Left renal cortex interstitium (tissue), 4 donors: ENCODE results near the gene RHOB. TPM values are rescaled to one million over a fixed set of nuclear protein-coding genes. Genes with fewer than 3 reads are reported as not detected.
"Not testable (repeated sequence)": the region's sequence is repeated elsewhere in the genome, so short reads cannot be mapped to it uniquely, and the experiment has no call there.

ENCODE experiments used
- DNase-seq, 4 donors: peaks; one replicate each; pipeline ENCODE4 v3.0.0-alpha.2; 2013; ENCODE audit warnings: low read depth in 4 of 4, low spot score in 2 of 4, missing footprints in 1 of 4
- polyA plus RNA-seq, 4 donors: library from polyadenylated mRNA; unstranded; fragments of 120-200 nt; gene quantifications; one replicate each; pipeline ENCODE4 v1.2.1, GENCODE V29; 2013; ENCODE audit not compliant: insufficient read length in 4 of 4

Gene RHOB
- polyA plus RNA-seq, 4 donors: 66.8 to 101 (median 88.3) TPM

DNA sequence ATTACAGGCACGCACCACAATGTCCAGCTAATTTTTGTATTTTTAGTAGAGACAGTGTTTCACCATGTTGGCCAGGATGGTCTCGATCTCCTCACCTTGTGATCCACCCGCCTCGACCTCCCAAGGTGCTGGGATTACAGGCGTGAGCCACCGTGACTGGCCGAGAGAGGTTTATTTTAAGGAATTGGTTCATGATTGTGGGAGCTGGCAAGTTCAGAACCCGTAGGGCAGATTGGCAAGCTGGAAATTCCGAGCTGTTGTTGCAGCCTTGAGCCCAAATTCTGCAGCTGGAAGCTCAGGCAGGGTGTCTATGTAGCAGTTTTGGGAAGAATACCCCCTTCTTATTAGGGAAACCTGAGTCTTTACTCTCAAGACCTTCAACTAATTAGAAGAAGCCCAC is 11.4 kb upstream of the RHOB start:
- DNase-seq: not testable (repeated sequence)

DNA sequence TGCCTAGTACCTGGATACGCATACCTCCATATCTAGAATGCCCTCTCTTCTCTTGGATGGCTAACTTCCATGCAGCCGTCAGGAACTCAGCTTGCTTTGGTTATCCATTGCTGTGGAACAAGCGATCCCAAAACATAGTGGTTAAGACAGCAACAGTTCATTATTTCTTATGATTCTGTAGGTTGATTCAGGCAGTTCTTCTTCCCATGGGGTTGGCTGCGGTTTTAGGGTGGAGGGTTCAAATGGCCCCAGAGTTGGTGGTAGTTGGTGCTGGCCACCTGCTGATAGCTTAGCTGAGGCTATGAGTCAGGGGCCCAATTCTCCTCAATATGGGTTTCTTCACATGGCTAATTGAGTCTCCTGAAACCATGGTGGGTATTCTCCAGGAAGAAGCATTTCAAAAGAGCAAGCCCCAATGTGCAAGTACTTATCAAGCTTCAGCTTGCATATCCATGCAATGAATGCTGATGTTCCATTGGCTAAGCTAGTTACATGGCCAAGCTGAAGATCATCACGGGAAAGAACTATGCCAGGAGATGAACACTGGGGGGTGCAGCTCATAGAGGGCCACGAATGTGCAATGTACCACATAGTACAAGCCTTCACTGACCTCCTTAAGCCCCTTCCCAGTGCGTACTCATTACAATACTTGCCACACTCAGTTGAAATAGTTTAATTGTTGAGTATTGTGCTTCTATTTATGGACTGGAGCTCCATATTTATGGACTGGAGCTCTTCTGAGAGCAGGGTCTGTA is 10.0 kb upstream of the RHOB start:
- DNase-seq: no peak

DNA sequence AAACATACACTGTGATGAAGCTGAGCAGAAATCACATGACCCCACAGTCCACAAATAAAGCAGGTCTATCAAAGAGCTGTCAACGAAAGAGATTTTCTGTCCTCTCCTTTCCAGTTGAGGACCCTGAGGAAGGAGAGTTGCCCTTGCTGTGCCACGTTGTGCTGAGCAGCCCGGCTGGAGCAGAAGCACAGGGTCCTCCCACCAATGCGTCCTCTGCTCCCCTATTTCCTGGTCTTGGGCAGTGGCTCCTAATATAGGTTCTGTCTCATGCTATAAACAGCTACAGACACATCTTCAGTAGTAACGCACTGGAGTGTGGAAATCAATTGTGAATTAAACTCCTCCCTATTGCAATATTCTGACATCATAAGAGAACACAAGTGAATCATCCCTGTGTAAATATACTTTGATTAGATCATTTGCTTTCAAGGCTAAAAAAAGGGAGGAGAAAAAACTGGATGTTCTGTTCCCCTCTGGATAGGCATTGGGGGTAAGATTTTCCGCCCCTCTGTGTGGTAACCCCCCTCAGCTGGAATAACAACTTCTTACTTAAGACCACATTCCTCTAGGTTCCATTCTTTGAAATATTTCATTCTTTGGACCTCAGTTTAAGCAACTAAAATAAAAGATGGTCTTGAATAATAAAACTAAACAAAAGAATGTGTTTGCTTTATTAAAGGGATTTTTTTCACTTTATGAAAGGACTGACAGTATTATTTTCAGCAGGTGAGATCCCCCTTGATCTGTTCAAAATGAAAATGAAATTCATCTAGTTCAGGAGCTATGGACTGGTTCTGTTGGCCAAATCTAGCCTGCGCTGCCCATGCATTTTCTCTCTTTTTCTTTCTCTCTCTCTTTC is 8.3 kb upstream of the RHOB start:
- no peak for DNase-seq

DNA sequence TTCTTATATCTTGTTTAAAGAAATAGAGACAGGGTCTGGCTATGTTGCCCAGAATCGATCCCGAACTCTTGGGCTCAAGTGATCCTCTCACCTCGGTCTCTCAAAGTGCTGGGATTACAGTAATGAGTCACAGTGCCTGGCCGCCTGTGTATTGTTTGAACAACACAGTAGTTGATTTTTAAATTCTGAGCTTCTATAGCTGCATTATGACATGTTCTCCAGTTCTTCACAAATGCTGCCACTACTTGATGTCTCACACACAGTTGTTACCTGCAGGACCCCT is 7.7 kb upstream of the RHOB start:
- no peak for DNase-seq

DNA sequence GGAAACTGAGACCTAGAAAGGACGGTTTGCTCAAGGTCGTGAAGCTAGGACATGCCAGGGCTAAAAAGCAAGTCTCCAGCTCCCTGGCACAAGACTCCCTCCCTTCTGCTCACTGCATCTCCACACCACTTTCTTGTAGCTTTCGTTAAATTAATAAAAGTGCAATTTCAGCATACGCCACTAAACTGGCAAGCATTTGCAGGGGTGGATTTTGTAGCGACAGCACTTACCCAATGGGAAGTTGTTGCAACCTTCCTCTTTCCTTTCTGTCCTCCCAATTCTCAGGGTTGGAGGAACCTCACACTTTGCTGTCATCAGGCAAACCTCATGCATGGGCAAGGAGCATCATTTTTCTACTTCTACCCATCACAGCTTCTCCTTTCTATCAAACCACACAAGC is 7.4 kb upstream of the RHOB start:
- DNase-seq: no peak

DNA sequence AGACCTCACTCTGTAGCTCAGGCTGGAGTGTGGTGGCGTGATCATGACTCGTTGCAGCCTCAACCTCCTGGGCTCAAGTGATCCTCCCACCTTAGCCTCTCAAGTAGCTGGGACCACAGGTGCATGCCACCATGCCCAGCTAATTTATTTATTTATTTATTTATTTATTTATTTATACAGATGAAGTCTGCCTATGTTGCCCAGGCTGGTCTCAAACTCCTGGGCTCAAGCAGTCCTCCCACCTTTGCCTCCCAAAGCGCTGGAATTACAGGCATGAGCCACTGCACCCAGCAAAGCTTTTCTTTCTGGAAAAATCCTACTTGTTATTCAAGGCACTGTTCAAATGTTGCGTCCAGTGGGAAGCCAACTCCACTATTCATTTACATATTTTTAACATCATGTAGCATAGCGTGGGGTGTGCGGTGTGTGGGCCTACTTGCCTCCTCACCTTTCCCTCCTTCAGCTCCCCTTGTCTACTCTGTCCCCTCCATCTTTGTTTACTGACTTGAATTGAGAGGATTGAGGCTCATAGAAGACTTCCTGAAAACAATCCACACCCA is 6.8 kb upstream of the RHOB start:
- no peak for DNase-seq

DNA sequence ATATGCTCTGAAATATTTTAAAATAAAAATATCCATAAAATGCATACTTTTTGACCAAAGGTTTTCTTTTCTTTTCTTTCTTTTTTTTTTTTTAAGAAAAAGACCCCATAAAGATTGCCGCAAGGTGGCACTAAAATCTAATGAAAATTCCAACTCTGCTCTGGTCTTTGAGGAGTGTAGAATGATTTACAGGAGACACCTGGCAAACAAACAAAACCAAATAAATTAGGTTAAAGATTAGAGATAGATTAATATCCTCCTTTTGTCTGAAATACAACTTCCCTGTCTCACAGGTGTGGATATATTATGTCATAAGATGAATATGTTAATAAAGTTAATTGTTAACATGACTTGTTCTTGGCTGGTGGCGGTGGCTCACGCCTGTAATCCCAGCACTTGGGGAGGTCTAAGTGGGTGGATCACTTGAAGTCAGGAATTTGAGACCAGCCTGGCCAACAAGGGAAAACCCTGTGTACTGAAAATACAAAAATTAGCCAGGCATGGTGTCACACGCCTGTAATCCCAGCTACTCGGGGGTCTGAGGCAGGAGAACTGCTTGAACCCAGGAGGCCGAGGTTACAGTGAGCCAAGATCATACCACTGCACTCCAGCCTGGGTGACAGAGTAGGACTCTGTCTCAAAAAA is 3.5 kb upstream of the RHOB start:
- DNase-seq: no peak

DNA sequence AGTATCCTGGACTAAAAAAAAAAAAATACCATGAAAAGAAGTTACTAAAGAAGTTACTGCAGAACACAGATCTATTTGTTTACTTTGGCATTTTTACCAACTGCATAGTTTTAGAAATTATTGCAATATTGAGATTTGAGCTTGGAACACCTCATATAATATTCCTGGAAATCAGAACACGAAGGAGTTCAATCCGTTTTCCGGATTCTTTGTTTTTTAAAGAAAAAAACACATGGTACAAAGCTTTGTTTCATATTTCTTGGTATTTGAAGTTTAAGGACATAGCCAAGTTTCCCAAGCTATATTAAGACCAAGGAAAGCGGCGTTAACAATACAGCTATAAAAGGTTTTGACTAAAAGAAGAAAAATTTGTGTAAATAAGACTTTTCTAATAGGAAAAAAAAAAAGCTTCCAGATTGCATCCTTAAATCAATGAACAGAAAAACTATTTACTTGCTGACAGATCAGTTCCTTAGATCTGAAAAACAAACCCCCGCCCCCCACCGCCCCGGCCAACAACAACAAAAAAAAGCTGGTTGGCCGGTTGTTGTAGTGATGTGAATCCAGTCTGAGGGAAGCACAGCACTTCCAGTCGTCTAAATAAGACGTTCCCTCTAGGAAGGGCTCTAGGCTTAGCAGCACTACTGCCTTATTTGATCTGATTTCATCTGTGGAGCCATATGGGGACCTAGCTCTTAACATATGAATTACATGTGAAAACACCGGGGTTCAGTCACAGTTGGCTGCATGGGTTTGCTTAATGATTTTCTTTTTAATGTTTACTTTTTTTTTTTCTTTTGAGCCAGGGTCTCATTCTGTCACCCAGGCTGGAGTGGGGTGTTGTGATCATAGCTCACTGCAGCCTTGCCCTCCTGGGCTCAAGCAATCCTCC is 2.5 kb upstream of the RHOB start:
- no peak for DNase-seq

DNA sequence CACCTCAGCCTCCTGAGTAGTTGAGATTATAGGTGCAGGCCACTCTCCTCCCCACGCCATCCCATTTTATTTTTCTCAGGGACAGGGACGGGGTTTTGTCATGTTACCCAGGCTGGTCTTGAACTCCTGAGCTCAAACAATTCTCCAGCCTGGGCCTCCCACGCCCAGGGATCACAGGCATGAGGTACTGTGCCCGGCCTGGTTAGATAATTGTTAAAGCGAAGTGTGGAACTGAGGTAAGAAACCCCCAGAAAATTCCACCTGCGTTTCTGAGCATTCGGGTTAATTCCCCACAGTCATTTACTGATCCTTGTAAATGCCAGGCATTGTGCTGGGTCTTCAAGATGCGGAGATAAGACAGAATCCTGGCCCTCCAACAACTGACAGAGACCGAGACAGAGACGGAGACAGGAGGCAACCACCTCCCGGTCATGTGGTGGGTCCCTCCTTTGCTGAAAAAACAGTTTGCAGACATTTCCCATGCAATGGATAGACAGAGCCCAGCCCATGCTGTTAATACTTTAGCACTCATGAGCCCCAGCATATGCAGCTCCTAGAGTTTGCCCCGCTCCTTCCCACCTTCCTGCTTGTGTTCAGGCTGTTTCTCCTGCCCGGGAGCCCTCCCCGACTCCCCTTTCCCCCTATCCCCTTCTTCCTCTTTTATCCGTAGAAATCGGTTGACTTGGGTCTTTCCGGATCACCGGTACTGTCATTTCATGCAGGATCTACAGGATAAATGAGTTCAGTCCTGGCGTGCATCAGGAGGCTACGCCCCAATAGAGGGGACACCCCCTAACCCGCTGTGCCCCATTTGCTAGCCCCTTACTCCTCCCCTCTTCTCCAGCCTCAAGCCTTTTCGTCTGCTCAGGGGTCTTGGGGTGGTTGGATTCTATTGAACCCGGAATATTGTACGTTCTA is 1.6 kb upstream of the RHOB start:
- no peak for DNase-seq

DNA sequence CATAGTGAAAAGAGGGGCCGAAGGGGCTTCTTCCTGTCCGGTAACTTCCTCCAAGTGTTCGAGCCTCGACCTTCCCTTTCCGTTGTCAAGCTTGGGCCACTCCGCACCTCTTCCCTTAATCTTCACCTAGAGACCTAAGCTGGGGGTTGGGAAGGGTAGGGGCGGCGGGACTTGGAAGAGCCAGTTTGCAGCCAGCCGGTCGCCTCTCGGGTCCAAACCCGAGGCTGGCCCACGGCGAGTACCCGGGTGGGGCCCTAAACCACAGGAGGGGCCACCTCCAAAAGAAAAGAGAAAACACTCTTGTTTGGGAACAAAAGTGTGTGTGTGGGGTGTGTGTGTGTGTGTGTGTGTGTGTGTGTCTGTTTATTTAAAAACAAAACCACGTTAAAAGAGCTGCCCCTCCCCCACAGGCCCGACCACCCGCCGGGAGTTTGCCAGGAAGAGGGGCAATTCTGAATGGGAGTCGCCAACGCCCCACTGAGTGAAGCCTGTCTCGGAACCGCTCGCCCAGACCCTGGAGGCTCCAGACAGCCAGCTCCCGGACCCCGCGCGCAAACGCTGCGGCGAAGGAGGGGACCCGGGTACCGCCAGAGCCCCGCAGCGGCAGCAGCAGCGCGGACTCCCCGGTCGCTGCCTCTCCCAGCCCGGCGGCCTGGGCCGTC is 488 bp upstream of the RHOB start:
- no peak for DNase-seq

DNA sequence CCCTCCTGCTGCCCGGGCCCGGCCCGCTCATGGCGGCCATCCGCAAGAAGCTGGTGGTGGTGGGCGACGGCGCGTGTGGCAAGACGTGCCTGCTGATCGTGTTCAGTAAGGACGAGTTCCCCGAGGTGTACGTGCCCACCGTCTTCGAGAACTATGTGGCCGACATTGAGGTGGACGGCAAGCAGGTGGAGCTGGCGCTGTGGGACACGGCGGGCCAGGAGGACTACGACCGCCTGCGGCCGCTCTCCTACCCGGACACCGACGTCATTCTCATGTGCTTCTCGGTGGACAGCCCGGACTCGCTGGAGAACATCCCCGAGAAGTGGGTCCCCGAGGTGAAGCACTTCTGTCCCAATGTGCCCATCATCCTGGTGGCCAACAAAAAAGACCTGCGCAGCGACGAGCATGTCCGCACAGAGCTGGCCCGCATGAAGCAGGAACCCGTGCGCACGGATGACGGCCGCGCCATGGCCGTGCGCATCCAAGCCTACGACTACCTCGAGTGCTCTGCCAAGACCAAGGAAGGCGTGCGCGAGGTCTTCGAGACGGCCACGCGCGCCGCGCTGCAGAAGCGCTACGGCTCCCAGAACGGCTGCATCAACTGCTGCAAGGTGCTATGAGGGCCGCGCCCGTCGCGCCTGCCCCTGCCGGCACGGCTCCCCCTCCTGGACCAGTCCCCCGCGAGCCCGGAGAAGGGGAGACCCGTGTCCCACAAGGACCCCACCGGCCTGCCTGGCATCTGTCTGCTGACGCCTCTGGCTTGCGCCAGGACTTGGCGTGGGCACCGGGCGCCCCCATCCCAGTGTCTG is 767 bp downstream of the RHOB start:
- DNase-seq: no peak

DNA sequence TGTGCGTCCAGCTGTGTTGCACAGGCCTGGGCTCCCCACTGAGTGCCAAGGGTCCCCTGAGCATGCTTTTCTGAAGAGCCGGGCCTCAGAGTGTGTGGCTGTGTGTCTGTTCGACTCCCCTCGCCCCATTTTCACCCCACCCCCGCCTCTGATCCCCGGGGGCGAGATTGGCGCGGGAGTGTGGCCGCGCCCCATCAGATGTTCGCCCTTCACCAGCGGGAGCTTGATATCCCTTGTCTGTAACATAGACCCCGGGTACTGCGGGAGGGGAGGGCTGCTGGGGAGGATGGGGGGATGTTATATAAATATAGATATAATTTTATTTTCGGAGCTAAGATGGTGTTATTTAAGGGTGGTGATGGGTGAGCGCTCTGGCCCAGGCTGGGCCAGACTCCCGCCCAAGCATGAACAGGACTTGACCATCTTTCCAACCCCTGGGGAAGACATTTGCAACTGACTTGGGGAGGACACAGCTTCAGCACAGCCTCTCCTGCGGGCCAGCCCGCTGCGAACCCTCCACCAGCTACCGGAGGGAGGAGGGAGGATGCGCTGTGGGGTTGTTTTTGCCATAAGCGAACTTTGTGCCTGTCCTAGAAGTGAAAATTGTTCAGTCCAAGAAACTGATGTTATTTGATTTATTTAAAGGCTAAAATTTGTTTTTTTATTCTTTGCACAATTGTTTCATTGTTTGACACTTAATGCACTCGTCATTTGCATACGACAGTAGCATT is 1.5 kb downstream of the RHOB start:
- no peak for DNase-seq

DNA sequence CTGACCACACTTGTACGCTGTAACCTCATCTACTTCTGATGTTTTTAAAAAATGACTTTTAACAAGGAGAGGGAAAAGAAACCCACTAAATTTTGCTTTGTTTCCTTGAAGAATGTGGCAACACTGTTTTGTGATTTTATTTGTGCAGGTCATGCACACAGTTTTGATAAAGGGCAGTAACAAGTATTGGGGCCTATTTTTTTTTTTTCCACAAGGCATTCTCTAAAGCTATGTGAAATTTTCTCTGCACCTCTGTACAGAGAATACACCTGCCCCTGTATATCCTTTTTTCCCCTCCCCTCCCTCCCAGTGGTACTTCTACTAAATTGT is 2.1 kb downstream of the RHOB start:
- no peak for DNase-seq

DNA sequence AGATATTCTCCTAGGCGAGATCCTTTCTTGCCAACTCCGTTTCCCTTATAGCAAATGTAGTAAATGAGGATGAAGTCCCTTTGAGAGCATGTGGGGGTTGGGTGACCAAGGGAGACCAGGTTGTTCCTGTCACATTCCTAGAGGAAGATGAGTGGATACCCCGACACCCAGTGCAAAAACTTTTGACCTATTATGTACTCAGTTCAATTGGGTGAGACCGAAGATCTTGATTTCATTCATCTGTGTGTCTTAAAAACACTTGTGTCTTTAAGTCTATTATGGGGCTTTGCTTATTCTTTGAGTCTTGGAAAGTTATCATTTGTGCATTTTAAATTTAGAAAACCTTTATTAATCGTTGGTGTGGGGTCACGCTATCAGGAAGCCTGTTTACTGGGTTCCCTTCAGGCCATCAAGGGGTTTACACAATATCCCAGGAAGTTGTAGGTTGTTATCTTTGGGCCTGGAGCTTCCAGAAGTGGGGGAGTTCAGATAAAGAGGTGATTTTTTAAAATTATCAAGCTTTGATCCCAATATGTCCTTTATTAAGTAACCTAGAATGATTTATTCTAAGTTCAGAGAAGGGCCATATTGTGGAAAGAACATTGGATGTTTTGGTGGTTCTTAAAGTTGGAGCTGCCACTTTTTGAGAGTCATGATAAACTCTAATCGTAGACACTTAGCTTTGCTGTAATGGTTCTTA is 2.8 kb downstream of the RHOB start:
- DNase-seq: no peak

DNA sequence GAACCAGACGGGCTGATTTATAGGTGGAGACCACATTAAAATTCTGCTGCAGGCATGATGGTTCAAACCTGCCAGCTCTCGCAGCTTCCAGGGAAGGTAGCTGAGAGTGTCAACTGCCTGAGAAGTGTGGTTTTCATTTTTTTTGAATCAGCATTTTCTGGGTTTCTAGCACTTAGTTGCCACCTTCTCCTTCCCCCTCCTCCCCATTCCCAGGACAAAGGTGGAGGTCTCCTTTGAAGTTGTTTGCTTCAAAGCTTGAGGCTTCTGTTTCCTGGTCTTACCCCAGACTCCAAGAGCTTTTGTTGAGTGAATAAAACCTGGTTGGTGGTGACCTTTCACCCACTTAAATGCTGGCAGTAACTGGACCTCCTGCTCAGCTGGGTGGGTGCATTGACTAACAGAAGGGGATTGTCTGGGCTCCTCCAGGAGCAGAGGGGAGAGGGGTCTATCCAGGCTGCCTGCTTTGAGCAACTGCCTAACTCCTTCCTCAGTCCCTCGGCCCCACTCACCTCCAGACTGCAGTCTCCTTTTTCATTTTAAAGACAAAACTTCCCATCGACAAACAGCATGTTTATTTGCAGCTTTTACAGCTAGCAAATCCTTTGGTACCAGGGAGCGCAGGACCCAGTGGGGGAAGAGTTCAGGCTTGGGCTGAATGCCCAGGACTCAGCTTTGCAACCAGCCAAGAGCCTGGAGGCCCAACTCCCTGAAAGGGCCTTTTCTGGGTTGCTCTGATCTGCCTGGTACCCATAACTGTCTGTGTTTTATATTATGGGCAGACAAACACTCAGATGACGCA is 3.5 kb downstream of the RHOB start:
- DNase-seq: no peak

DNA sequence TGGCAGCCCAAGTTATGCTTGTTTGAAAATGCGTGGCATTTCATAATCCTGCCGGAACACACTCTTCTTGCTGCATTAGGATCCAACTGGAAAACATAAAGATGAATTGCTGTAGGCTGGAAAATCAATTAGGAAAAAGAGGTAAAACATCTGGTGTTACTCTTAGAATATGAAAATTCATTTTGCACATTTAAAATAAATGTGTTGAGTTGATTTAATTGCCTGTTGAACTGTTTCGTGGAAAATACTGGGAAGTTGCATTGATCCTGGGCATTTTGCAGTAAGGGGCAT is 4.1 kb downstream of the RHOB start:
- no peak for DNase-seq
